ENCODE measurements around the gene TENT5C. TPM values are rescaled to one million over a fixed set of nuclear protein-coding genes. Genes with fewer than 3 reads are reported as not detected.

TENT5C gene
- total and polyA plus RNA-seq, 9 of the 15 experiments (the other 6 are each of a cell fraction or from before 2014, with no cell fraction given), result 1.8 to 7.7 (median 4.0) TPM

GRCh38 chr1:117605164-117605773, 579 bp upstream of the TENT5C start (continued):
- TF ChIP-seq REST (IDR thresholded peaks at IDR 0.05; ENCODE audit: borderline replicate concordance) (no peak; the same call in 1 of the 2 replicates), REST (CRISPR knock-in tag; IDR thresholded peaks at IDR 0.05; ENCODE audit: low read depth) (no peak), HDAC1 (IDR thresholded peaks at IDR 0.05) (peak in 1 of 2 experiments; percentile 69; a peak in 1 of 4 replicates), ZBTB49 (CRISPR knock-in tag; IDR thresholded peaks at IDR 0.05; ENCODE audit: borderline replicate concordance) (no peak), KAT8 (IDR thresholded peaks at IDR 0.05; ENCODE audit: low read depth) (no peak), ZNF445 (CRISPR knock-in tag; IDR thresholded peaks at IDR 0.05; ENCODE audit: low read depth) (no peak), ZBTB9 (CRISPR knock-in tag; IDR thresholded peaks at IDR 0.05) (peak; percentile 70; the same call in 1 of the 2 replicates), ZNF12 (CRISPR knock-in tag; IDR thresholded peaks at IDR 0.05) (no peak), ELF4 (CRISPR knock-in tag; IDR thresholded peaks at IDR 0.05) (0 out of 2 replicates have a peak, but pooled peaks have one; percentile 70), NFE2L1 (tag; IDR thresholded peaks at IDR 0.05; ENCODE audit: borderline replicate concordance, low read depth) (no peak), CTCFL (IDR thresholded peaks at IDR 0.05; ENCODE audit: borderline replicate concordance, insufficient read depth, low read depth, low read length, poor library complexity, severe bottlenecking) (no peak), SRSF1 (IDR thresholded peaks at IDR 0.05; ENCODE audit: low read depth, low read length) (no peak), ASH1L (IDR thresholded peaks at IDR 0.05; ENCODE audit: borderline replicate concordance, low read depth, partially characterized antibody) (no peak)

All from K562 (cell line).